Measurements from ENCODE around the gene INPP5F. TPM values are rescaled to one million over a fixed set of nuclear protein-coding genes. Genes with fewer than 3 reads are reported as not detected.

Gene INPP5F, protein sequence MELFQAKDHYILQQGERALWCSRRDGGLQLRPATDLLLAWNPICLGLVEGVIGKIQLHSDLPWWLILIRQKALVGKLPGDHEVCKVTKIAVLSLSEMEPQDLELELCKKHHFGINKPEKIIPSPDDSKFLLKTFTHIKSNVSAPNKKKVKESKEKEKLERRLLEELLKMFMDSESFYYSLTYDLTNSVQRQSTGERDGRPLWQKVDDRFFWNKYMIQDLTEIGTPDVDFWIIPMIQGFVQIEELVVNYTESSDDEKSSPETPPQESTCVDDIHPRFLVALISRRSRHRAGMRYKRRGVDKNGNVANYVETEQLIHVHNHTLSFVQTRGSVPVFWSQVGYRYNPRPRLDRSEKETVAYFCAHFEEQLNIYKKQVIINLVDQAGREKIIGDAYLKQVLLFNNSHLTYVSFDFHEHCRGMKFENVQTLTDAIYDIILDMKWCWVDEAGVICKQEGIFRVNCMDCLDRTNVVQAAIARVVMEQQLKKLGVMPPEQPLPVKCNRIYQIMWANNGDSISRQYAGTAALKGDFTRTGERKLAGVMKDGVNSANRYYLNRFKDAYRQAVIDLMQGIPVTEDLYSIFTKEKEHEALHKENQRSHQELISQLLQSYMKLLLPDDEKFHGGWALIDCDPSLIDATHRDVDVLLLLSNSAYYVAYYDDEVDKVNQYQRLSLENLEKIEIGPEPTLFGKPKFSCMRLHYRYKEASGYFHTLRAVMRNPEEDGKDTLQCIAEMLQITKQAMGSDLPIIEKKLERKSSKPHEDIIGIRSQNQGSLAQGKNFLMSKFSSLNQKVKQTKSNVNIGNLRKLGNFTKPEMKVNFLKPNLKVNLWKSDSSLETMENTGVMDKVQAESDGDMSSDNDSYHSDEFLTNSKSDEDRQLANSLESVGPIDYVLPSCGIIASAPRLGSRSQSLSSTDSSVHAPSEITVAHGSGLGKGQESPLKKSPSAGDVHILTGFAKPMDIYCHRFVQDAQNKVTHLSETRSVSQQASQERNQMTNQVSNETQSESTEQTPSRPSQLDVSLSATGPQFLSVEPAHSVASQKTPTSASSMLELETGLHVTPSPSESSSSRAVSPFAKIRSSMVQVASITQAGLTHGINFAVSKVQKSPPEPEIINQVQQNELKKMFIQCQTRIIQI
- polyA plus RNA-seq (ENCODE audit: insufficient read length in 4 of 4), result 10 to 100 TPM; 49.2 to 59.1 (median 58.1) TPM

DNA sequence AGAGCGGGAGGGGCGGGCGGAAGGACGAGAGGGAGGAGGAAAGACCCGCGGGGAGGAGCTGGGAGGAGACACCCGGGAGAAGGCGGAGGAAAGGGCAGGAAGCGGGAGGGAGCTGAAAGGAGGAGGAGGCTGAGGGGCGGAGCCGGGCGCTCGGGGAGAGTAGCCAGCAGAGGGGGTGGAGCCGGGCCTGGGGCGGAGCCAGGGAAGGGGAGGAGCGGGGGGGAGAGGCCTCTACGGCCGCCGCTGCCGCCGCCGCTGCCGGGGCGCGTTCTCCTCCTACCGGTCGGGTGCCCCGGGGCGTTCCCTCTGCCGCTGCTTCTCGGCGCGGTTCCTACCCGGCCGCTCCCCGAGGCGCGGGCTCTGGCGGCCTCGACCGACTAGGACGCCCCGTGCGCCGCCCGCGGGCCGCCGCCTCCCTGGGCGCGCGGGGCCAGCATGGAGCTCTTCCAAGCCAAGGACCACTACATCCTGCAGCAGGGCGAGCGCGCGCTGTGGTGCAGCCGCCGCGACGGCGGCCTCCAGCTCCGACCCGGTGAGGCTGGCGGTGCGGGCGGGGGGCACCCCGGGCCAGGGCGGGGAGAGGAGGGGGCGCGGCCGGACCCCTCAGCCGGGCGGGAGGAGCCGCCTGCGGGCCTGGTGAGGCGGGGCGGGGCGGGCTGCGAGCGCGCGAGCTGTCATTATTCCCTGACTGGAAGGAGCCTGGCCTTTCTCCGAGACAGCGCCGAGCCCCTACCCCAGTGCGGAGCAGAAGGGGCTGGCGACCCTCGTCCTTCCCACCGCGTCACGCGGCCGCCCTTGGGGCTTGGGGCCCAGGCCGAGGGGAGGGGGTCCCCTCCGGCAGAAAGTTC lies at the start of gene INPP5F:
Gene INPP5F (plus strand): TSS at position 223 of the 848 bp plus-strand sequence. CDS start 213 bp downstream, at position 436.
- peak; percentile 90 to 97 (median 96) for DNase-seq (ENCODE audit: low read depth in 4 of 4, low spot score in 3 of 4)

DNA sequence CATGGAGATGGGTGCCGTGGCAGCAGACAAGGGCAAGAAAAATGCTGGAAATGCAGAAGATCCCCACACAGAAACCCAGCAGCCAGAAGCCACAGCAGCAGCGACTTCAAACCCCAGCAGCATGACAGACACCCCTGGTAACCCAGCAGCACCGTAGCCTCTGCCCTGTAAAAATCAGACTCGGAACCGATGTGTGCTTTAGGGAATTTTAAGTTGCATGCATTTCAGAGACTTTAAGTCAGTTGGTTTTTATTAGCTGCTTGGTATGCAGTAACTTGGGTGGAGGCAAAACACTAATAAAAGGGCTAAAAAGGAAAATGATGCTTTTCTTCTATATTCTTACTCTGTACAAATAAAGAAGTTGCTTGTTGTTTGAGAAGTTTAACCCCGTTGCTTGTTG lies 48.7 kb upstream of the INPP5F start:
- no peak for DNase-seq (ENCODE audit: low read depth in 4 of 4, low spot score in 3 of 4)

DNA sequence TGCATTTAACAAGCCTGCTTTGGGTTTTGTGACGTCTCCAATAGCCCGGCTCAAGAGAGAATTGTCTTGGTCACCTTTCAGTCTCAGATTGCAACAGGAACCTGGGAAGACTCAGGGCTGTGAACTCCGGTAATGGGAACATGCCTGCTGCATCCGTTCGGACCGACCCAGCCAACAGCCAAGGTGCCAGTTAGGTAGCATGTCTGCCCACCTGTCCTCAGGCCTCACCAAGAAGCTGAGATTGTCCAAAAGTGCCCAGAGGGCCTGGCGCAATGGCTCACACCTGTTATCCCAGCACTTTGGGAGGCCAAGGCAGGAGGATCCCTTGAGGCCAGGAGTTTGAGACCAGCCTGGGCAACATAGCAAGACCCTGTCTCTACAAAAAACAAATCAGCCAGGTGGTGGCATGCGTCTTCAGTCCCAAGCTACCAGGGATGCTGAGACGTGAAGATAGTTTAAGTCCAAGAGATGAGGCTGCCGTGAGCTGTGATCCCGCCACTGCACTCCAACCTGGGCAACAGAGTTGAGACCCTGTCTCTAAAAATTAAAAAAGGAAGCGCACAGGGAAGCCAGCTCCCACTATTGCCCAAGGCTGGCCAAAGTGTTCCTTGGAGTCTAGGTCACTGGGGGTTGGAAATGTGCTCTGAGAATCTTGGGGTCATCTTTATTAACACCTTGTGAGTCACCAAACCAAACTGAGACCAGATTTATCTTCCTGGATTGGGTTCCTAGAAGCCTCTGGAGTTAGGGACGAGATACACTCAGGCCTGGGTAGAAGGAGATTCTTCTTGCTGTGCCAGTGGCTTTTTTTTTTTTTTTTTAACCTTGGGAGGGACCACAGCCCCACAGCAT lies 47.7 kb upstream of the INPP5F start:
- DNase-seq (ENCODE audit: low read depth in 4 of 4, low spot score in 3 of 4), result no peak

DNA sequence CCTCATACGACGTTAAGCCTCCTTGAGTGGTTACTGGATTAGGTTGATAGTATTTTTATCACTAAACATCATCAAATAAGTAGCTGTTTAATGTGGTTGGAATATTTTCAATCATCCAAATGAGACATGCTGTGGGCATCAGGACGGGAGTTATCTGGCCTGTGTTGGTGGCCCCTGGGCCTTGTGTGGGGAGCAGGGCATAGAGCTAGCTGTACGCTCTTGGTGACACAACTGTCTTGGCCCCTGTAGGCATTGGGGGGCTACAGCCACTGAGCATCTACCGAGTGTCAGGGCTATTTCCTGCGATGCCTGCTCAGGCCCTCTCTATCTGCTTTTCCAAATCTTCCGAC lies 46.4 kb upstream of the INPP5F start:
- DNase-seq (ENCODE audit: low read depth in 4 of 4, low spot score in 3 of 4), result no peak

DNA sequence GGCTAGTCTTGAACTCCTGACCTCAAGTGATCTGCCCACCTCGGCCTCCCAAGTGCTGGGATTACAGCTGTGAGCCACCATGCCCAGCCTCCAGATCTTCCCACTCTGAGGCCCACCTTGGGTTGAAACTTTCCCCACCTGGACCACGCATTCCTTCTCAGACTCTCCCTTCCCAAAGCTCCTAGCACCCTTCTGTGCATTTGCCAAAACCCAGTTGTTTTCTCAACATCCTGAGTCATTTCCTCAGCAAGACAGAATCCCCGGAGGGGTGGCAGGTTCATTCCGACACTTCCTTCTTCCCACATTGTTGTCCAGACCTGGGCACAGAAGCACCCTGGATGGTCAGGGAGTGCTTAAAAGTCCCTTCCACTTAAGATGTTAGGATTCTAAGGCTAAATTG lies 45.8 kb upstream of the INPP5F start:
- DNase-seq (ENCODE audit: low read depth in 4 of 4, low spot score in 3 of 4), result no peak

DNA sequence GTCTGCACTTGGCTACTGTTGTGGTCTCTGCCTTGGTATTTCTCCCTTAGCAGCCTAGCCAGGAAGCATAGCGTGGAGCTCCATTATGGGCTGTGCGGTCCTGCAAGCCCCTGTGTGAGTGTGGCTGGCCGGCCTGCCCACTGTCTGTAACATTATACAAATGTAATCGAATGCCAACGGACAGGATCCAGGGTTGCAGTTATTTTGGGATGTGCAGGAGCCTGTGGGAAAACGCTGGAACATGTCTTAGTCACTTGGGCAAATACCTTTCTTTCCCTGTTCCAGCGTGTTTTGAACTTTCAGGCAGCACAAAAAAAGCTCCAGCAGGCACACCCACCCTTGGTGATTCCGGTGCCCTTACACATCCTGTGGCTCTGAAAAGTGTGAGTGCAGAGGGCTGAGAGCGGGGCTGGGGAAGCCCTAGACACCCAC lies 45.2 kb upstream of the INPP5F start:
- DNase-seq (ENCODE audit: low read depth in 4 of 4, low spot score in 3 of 4), result no peak

DNA sequence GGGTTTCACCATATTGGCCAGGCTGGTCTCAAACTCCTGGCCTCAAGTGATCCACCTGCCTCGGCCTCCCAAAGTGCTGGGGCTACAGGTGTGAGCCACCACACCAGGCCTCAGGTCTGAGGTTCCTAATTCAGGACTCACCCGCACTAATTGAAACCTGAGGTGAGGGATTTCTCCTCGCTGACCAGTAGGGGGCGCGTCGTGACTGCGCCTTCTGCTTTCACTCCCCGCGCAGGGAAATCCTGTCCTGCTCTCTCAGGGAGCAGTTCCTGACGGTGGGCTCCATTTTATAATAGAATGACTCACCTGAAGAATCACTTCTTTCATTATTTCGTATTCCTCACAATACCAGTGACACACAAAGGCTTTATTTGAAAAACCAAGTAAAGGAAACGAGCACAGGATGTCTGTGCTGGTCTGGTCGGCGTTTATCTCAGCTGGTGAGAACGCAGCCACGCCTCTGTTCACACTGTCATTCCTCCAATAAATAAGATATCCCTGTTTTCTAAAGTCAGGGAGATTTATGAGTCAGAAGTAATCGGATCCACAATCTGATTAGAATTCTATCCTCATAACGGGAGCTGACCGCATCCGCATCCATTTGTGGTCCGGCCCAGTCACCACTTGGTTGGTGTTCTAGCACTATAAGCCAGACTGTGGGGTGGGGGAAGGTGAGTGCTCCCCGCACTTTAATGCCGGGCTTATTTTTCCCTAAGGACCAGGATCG lies 39.2 kb upstream of the INPP5F start:
- DNase-seq (ENCODE audit: low read depth in 4 of 4, low spot score in 3 of 4), result peak; percentile 63 to 77 (median 68)

DNA sequence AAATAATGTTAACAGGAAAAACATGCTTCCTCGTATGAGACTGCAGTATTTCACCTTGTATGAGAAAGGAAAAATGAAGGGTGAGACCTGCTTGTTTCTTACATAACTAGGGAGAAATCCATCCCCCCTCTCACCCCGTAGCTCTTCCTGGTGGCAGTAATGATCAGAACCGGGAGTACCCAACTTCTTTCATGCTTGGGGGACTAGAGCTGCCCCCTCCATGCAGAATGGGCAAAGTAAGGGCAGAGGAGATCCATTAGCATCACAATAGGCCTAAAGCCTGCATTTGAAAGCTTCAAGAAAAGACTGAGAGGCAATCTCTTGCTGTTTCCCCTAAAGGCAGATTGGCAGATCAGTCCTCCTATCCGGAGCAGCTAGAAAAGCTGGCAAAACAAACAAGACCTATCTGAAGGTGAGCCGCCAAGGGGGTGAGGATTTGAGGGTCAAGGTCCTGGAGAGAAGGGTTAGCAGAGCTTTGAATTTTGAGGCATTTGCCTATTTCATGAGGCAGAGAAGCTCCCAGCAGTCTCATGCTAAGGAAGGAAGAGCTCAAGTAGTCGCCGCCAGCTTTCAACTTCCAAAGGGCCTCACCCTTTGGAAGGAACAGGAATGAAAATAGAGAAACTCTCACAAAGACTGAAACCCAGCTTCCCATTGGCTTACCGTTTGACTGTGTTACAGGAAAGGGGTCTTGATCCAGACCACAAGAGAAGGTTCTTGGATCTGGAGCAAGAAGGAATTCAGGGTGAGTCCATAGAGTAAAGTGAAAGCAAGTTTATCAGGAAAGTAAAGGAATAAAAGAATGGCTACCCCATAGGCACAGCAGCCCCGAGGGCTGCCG lies 38.4 kb upstream of the INPP5F start:
- DNase-seq (ENCODE audit: low read depth in 4 of 4, low spot score in 3 of 4), result no peak

DNA sequence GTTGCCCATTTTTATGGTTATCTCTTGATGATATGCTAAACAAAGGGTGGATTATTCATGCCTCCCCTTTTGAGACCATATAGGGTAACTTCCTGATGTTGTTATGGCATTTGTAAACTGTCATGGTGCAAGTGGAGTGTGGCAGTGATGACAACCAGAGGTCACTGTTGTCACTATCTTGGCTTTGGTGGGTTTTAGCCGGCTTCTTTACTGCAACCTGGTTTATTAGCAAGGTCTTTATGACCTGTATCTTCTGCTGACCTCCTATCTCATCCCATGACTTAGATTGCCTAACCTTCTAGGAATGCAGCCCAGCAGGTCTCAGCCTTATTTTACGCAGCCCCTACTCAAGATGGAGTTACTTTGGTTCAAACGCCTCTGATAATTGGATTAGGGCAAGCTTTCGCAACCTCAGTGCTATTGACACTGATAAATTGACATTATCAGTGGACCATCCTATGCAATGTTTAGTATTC lies 37.8 kb upstream of the INPP5F start:
- DNase-seq (ENCODE audit: low read depth in 4 of 4, low spot score in 3 of 4), result no peak

DNA sequence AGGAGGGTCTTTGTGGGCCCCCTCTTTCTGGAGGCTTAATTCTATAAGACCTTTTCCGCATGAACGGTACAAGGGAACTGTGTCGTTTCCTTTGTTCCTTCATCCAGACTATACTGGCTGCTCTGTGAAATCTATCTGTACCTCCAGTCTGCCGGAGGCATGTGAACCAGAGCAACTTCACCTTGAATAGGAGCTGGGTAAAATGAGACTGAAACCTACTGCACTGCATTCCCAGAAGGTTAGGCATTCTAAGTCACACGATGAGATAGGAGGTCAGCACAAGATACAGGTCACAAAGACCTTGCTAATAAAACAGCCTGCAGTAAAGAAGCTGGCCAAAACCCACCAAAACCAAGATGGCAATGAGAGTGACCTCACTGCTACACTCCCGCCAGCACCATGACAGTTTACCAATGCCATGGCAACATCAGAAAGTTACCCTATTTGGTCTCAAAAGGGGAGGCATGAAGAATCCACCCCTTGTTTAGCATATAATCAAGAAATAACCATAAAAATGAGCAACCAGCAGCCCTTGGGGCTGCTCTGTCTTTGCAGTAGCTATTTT lies 36.8 kb upstream of the INPP5F start:
- DNase-seq (ENCODE audit: low read depth in 4 of 4, low spot score in 3 of 4), result no peak

DNA sequence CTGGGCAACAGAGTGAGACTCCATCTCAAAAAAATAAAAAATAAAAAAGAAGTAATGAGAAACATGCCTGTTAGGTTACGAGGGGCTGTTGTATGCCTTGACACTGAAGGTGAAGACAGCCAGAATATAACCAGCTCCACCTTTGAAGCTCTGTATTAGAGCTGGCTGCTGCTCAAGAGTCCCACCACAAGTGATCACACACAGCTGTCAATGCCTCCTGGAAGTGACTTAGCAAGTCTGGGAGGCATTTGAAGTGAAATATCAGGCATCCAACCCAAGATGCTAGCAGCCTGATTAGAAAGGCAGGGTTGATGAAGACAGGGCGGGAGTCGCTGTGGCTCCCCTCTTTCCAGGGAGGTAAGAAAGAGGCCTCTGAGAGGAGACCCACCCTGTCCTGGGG lies 34.1 kb upstream of the INPP5F start:
- DNase-seq (ENCODE audit: low read depth in 4 of 4, low spot score in 3 of 4), result no peak

DNA sequence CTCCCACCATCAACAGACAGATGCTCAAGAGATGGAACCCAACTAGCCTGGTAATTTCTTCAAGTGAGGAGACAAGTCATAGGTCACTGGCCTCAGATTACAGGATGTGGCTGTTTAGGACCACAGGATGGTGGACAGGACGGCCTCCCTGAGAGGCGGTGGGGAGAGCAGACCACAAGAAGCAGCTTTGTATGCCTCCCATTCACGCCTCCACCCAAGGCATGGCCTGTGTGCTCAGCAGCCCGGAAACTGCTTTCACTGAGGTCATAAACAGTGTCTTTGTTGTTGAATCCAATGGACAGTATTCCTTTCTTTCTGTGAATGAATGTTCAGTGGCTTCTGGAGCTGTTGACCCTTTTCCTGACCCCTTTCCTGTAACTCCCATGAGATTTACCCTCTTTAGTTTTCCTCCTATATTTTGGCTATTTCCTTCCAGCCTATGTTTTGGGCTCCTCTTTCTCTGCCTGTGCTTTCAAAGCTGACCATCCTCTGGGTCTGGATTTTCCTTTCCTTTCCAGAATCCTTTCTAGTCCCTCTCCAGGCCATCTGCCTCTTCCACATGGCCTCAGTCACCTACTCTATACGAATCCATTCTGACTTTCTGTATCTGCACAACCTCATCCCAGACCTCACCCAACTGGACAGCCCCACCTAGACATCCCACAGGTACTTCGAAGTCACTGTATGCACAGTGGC lies 32.4 kb upstream of the INPP5F start:
- DNase-seq (ENCODE audit: low read depth in 4 of 4, low spot score in 3 of 4), result no peak

DNA sequence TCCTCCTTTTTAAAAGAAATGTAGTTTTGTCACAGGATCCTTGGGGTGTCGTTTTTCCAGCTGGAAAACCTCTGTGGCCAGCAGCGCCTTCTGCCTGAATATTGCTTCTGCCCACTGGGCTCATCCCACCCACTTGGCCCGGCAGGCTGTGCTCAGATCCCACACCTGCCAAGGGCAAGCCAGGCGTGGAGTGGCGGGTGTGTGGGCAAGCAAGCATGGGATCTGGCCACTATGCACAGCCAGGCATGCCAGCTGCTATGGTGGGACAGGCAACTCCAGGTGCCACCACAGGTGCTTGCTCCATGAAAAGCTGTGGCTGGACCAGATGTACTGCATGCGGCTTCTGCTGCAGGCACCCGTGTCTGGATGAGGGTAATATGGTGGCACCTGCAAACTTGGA lies 31.2 kb upstream of the INPP5F start:
- DNase-seq (ENCODE audit: low read depth in 4 of 4, low spot score in 3 of 4), result no peak

DNA sequence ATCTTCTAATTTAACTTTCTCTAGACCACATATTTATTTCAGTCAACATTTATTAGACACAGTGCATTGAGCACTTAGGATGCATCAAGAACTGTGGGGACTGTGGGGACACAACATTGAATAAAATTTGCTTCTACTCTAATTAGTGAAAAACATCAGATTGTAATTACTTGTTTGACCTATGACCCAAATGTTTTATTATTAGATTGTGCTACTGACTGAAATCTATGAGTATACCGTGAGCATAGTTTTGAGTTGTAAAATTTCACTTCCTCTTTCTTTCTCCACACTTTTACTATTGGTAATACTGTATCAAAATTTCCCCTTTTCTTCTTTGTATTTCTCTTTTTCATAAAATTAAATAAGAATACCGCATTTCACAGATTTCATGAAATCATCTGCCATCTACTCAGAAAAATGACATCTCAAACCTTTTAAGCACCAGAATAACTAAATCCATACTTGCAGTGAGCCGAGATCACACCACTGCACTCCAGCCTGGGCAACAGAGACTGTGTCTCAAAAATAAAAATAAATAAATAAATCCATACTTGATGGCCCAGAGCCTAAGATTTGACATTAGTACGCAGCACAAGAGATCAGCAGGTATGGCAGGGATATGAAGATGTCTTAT lies 25.4 kb upstream of the INPP5F start:
- no peak for DNase-seq (ENCODE audit: low read depth in 4 of 4, low spot score in 3 of 4)

DNA sequence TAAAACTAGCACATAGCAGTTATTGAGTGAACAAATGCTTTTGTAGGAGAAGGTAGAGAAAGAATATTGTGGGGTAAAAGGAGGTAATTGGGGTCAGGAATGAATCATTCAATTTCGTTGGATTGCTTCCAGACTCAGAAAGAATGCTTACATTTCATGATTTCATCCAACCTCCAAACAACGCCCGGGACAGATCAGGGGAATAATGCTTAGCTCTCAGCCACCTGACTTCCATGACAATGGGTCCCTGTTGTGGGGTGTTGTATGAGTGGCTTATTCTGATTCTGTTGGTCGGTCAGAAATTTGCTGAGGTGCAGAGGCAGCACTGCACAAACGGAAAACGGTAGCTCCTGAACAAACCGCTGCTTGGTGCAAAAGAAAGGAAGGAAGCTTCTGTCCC lies 24.0 kb upstream of the INPP5F start:
- no peak for DNase-seq (ENCODE audit: low read depth in 4 of 4, low spot score in 3 of 4)

DNA sequence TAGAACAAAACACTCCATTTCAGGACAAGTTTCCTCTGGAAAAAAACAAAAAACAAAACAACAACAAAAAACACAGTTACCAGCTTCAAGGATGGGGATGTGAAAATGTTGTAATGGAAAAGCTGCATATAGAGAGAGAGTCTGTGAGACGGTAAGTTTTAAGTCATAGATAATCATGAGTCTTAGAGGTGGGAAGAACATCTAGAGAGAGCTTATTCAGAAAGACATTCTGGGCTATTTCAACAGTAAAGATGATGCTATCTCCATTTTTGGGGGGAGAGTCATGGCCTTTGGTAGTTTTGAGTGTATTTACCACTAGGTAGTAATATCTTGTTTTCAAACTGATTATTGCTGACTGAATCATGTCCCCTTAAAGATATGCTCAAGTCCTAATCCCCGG lies 23.3 kb upstream of the INPP5F start:
- no peak for DNase-seq (ENCODE audit: low read depth in 4 of 4, low spot score in 3 of 4)
